GM12891 (cell line): ENCODE data around the gene FGFR2.

Experiments used
- DNase-seq: peaks from one replicate; pipeline ENCODE4 v3.0.0; 2011; ENCODE audit warnings: low spot score; ENCODE audit not compliant: insufficient read length
- FAIRE-seq: peaks from 2 replicates; lab custom pipeline; 2011; peaks lifted over from hg19 to GRCh38; lab: Jason Lieb, UNC
- PAX5 ChIP-seq: IDR thresholded peaks from 2 replicates; pipeline ENCODE4 v1.6.1; 2011; ENCODE audit warnings: low read length, moderate library complexity, mild to moderate bottlenecking; ENCODE audit not compliant: insufficient read depth, severe bottlenecking
- POLR2A ChIP-seq: IDR thresholded peaks from 2 replicates; pipeline ENCODE4 v1.6.1; 2011; ENCODE audit warnings: low read depth, low read length, control low read depth
- POLR2AphosphoS5 ChIP-seq: IDR thresholded peaks from 2 replicates; pipeline ENCODE4 v1.6.1; 2011; ENCODE audit warnings: low read depth, low read length, control low read depth
- POU2F2 ChIP-seq: IDR thresholded peaks from 2 replicates; pipeline ENCODE4 v1.6.1; 2011; ENCODE audit warnings: low read depth, mild to moderate bottlenecking, control low read depth, low read length, moderate library complexity
- SPI1 ChIP-seq: IDR thresholded peaks from 2 replicates; pipeline ENCODE4 v1.6.1; 2011; ENCODE audit warnings: low read depth, low read length, control low read depth
- TAF1 ChIP-seq: IDR thresholded peaks from 2 replicates; pipeline ENCODE4 v1.6.1; 2011; ENCODE audit warnings: low read depth, low read length, control low read depth

The FGFR2 gene

DNA sequence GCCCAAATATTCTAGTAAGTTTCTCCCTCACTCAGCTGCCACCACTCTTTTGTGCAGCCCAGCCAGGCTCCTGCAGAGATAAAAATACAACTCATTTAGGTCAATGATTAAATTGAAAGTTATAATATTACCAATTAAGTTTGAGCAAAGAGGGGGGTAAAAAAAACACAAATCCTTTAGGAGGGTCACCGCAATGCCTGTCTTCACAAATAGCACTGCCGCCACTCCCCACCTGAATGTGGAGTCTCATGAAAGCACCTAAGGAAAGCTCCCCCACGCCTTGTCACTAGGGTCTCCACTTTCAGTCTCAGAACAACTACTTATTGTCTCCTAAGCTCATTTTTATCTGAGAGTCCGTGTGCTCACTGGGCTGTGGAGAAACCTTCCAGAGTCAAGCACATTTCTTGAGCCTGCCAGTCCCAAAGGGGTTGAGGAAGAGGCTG lies 148.7 kb downstream of the FGFR2 start:
- DNase-seq, result no peak
- no peak for FAIRE-seq
- no peak for TF ChIP-seq POLR2AphosphoS5
- TF ChIP-seq PAX5, result no peak

DNA sequence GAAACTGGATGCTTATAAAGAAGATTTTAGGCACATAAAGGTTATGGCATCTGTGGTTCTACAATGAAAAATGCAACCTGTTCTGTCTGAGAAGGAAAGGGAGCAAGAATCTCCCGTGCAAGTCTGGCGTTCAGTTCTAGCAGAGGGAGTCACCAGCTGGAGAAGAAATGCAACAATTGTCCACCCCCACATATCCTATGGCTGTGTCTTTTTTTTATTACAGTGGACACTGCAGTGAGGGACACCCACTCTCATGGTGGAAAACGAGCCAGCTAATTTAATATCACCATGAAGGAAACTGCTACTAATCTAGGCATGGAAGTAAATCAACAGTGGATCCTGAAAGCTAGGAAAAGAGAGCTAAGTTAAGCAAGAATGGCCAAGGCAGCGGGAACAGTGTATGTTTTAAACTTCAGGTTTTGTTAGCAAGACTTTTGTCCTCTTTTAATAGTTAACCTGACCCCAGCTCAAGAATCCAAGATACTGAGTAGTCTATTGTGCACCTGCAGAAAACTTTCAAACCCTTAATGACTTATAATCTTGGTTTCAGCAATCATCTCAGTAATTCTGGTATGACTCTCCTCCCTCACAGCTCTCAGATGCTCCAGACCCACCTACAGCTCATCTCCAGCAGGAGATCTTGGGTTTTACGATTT lies 149.3 kb downstream of the FGFR2 start:
- DNase-seq (no peak), FAIRE-seq (no peak)
- TF ChIP-seq SPI1, result no peak
- TF ChIP-seq POLR2A, result no peak
- no peak for TF ChIP-seq PAX5
- TF ChIP-seq TAF1, result no peak
- TF ChIP-seq POU2F2, result no peak
- TF ChIP-seq POLR2AphosphoS5, result no peak

DNA sequence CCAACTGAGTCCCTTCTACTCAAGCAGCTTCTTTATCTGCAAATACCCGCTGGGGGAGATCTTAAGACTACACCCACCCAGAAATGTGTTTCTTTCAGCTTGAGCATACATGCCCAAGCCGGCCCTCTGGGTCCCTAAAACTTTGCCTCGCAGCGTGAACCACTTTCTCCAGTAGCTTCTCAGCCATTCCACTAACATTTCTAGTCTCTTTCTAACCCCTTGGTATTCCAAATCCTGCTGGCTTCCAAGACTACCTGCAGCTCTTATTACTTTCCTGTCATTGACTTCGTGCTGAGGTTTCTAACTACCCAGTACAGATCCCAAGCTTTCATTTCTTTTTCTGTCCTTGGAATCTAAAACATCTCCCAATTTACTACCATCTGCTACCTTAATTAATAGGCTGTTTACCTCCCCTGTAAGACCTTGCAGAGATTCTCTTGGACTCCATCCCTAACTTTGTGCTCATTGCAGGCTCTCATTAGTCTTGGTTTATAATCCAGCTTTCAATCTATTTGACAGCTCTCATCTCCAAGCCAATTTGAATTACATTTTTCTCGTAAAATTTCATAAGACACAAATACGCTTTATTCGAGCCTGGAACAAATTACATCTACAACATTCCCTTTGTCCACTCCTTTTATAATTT lies 153.6 kb downstream of the FGFR2 start:
- no peak for TF ChIP-seq PAX5
- no peak for TF ChIP-seq TAF1
- no peak for TF ChIP-seq POU2F2
- TF ChIP-seq POLR2AphosphoS5, result no peak
- no peak for TF ChIP-seq SPI1
- TF ChIP-seq POLR2A, result no peak
- no peak for FAIRE-seq
- no peak for DNase-seq

DNA sequence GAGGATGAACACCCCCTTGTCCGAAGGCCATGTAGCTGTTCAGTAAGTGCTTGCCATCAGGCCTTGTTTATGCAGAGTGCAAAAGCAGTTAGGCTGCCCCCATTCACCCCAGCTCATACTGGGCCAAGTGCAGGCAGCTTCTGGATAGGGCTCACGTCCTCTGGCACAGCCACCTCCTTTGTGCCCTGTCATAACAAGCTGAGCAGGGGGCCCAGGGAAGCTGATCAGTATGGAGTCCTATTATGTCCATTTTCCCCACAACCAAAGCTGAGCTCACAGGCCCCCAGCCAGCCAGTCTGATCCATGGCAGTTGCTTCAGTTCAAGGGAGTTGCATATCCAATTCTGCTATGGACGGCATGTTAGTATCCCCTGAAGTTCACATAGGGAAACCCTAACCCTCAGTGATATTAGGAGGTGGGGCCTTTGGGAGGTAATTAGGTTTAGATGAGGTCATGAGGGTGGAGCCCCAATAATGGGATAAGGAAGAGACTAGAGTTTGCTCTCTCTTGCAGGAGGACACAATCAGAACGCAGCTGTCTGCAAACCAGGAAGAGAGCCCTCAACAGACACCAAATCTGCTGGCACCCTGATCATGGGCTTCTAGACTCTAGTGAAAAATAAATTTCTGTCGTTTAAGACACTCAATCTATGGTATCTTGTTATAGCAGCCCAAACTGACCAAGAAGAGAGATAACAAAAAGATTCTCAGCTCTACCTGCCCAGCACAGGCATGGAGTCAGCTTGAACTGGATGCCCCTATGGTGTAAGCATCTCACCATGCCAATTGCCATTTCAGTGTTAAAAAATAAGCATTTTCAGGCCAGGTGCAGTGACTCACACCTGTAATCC lies 155.9 kb downstream of the FGFR2 start:
- no peak for DNase-seq
- TF ChIP-seq POLR2AphosphoS5 (no peak), SPI1 (no peak), PAX5 (no peak), POU2F2 (no peak), POLR2A (no peak), TAF1 (no peak)
- FAIRE-seq, result no peak

DNA sequence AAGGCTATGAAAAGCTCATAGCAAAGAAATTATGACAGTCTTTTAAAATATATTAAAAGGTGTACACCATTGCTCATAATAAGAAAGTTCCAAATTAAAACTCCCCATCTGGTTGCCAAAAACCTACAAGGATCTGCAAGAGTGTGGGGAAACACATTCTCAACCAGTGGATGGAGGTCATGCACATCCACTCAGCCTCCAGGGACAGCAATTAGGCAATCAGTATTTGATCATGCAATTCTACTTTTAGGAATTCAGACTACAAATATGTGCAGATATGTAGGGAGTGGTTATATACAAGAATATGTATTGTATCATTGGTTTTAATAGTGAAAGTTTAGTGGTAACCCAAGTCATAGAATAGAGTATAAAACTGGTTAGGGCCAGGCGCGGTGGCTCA lies 157.8 kb downstream of the FGFR2 start:
- no peak for TF ChIP-seq POLR2AphosphoS5
- TF ChIP-seq PAX5, result no peak
- no peak for TF ChIP-seq TAF1
- no peak for TF ChIP-seq SPI1
- TF ChIP-seq POLR2A, result no peak
- no peak for TF ChIP-seq POU2F2
- FAIRE-seq, result no peak
- DNase-seq, result no peak

DNA sequence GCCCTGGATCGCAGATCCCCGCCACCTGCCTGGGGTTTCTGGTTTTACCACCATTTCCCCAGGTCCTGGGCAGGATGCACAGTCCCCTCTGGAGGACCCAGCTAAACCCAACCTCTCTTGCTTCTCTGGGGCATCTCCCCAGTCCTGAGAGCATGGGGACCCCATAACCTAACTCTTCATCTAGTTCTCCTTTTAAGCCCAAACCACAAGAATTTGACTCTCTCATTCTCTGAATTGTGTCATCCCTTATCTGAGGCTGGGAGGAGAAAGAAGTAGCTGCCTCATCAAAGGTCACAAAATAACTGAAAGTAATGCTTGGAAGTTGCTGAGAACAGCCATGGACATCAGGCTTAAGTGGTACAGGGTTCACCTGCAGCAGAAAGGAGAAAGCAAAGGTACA lies 159.9 kb downstream of the FGFR2 start:
- FAIRE-seq, result no peak
- TF ChIP-seq SPI1 (no peak), TAF1 (no peak), POLR2AphosphoS5 (no peak), POLR2A (no peak), POU2F2 (no peak), PAX5 (no peak)
- no peak for DNase-seq

DNA sequence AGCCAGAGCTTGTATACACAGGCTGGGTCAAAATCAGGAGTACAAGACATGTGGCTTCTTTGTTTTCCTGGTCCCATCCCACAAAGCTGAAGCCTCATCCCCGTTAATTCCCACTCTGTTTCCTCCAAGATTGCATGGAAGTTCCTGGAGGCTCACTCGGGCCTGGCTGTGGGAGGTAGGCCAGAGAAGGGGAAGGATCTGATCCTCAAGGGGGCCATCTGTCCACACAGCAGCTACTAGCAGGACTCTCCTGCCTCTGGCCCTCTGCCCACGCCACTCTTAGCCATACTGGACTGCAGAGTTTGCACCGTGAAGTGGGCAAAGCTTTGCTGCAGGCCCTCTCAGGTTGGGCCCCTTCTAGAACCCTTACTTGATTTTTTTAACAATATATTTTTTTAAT lies 160.6 kb downstream of the FGFR2 start:
- DNase-seq (no peak), FAIRE-seq (no peak)
- TF ChIP-seq POU2F2 (no peak), POLR2AphosphoS5 (no peak)

DNA sequence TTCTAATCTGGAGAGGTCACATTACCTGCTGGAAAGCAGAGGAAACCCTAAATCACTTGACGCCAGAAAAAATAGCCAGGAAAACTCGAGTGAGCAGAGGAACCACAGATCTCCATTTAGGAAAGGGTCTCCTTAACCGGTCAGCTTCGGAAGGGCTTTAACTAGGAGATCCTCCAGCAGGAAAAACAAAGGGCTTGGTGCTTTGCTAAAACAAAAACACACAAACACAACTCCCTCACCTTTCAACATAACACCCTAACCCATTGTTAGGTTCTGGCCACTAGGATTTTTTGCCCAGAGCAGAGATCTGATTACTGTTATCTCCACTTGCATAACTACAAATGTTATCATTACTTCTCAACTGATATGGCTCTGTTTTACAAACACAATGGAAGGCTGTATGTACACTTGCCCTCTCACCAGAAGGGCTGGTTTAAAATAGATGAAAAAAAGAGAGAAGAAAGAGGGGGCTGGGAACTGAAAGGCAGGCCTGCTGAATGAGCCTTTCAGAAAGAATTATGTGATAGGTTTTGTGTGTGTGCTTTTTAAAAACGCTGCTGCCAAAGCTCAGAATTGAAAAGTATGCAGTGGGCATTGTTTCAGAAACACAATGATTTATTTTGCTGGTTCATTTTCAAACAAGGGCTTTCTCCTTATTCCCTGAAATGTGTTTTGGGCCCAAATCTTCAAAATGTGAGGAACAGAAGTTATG lies 161.5 kb downstream of the FGFR2 start:
- FAIRE-seq (no peak), DNase-seq (no peak)
- TF ChIP-seq TAF1, result no peak
- TF ChIP-seq POLR2AphosphoS5, result no peak
- no peak for TF ChIP-seq POLR2A
- TF ChIP-seq PAX5, result no peak
- no peak for TF ChIP-seq SPI1
- TF ChIP-seq POU2F2, result no peak

DNA sequence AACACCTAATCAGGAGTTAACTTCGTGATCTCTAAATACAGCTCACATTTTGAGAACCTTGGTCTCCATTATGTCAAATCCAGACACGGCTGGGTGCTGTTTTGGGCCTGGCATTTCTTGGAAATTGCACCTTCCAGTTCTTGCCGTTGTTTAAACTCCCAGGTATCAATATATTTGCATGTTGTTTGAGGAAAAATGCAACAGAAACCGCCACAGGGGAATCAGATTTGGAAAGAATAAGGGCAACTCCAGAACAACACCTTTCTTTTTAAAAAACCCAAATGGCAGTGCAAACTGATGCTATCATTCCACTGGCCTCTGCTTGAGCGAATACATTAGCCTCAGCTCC lies 162.0 kb downstream of the FGFR2 start:
- FAIRE-seq, result no peak
- no peak for DNase-seq
- TF ChIP-seq POLR2A (no peak), POLR2AphosphoS5 (no peak), SPI1 (no peak), POU2F2 (no peak), TAF1 (no peak), PAX5 (no peak)
